ENCODE measurements around the gene CACNA2D2. TPM values are rescaled to one million over a fixed set of nuclear protein-coding genes. Genes with fewer than 3 reads are reported as not detected.
A peak's percentile ranks its signal among the peaks of the same experiment; 100 is the strongest.

CACNA2D2 gene
- total RNA-seq, 1 experiment from 2014 or later, result 27.7 TPM

- H2BK15ac ChIP-seq (ENCODE audit: low read depth, low read length), result no peak overlapping the region
- H3K23me2 ChIP-seq (ENCODE audit: insufficient read length, low read depth, low read length, poor library complexity, severe bottlenecking), result no peaks in the 10 kb centered on the region
- no peak overlapping the region for H4K5ac ChIP-seq (ENCODE audit: insufficient read length, low read depth, low read length)
- H3K4me1 ChIP-seq (ENCODE audit: insufficient read depth, low read length), result no peaks in the 10 kb centered on the region
- H3K18ac ChIP-seq (ENCODE audit: insufficient read length, low read depth, low read length), result no peak overlapping the region
- WGBS (ENCODE audit: extremely low coverage, insufficient read length, low lambda C conversion rate), result no CpG with 5 or more reads among the region's 9 CpGs
- no peak overlapping the region for H2AK5ac ChIP-seq (ENCODE audit: insufficient read length, low read length)
- no peaks in the 10 kb centered on the region for H4K20me1 ChIP-seq (ENCODE audit: control insufficient read depth, insufficient read depth, insufficient read length)
- H4K91ac ChIP-seq (ENCODE audit: insufficient read length, low read depth, low read length), result no peak overlapping the region
- no peak overlapping the region for H3T11ph ChIP-seq (ENCODE audit: low read length)
- H2BK5ac ChIP-seq (ENCODE audit: insufficient read length, low read length), result no peak overlapping the region
- H3K27me3 ChIP-seq (ENCODE audit: insufficient read depth, low read length), result peaks cover 3% of the 10 kb centered on the region; the same call in 1 of the 2 replicates
- H2BK120ac ChIP-seq (ENCODE audit: low read depth, low read length, poor library complexity, severe bottlenecking), result no peak overlapping the region
- H3K79me2 ChIP-seq (ENCODE audit: insufficient read depth, low read length), result no peaks in the 10 kb centered on the region
- no peak overlapping the region for H3K9ac ChIP-seq (ENCODE audit: extremely low read depth, insufficient read length, low read length)
- H3K27ac ChIP-seq (ENCODE audit: insufficient read length, low read depth, low read length), result no peak overlapping the region
- no peak overlapping the region for H4K8ac ChIP-seq (replicated peaks; ENCODE audit: insufficient read length, low read depth, low read length)
- no peak overlapping the region for H2BK20ac ChIP-seq (ENCODE audit: low read depth, low read length, poor library complexity, severe bottlenecking)
- no peak overlapping the region for H3K4me2 ChIP-seq (ENCODE audit: insufficient read depth, insufficient read length, low read length)
- peaks cover 22% of the 10 kb centered on the region for H3K27me3 Mint-ChIP-seq (ENCODE audit: low read depth)
- H2AFZ ChIP-seq (ENCODE audit: low read length), result no peak overlapping the region
- DNase-seq, result no peak
- H3K27ac Mint-ChIP-seq, result peak overlapping the region in 1 of 3 experiments; percentile 33; a peak in 1 of 7 replicates
- no peak for TF ChIP-seq CTCF (conservative IDR thresholded peaks at IDR 0.05)
- no peak overlapping the region for H3K23ac ChIP-seq (ENCODE audit: insufficient read length, low read depth, low read length)
- H3K4ac ChIP-seq (ENCODE audit: low read depth, low read length), result no peak overlapping the region
- peaks cover 61 to 72% of the 10 kb centered on the region in 2 experiments for H3K4me1 Mint-ChIP-seq
- no peaks in the 10 kb centered on the region for H3K79me1 ChIP-seq (ENCODE audit: insufficient read depth, low read depth, low read length, poor library complexity, severe bottlenecking)
- no peak overlapping the region for H3K56ac ChIP-seq (ENCODE audit: insufficient read length, low read depth, low read length)
- no peaks in the 10 kb centered on the region; a peak in 1 of 7 replicates for H3K36me3 Mint-ChIP-seq (ENCODE audit: insufficient read depth in 1 of 3, low read depth in 3 of 3)
- no peaks in the 10 kb centered on the region; a peak in 1 of 5 replicates for H3K9me3 Mint-ChIP-seq
- no peak overlapping the region for H3K14ac ChIP-seq (ENCODE audit: insufficient read depth, low read length)
- H2BK12ac ChIP-seq (ENCODE audit: insufficient read length, low read depth, low read length), result no peak overlapping the region
- no peaks in the 10 kb centered on the region for H3K9me3 ChIP-seq (ENCODE audit: control insufficient read depth, low read depth, low read length)
- no peak overlapping the region for H3K4me3 Mint-ChIP-seq
Observed at GRCh38 chr3:50534681-50535330, 31.4 kb upstream of the CACNA2D2 start.
